NCI-H510A treated with DMSO at 0.1 percent for 48 hours (cell line): ENCODE measurements around the gene KIF24.
"Not testable (repeated sequence)": the region's sequence is repeated elsewhere in the genome, so short reads cannot be mapped to it uniquely, and the experiment has no call there.

Source experiments
- DNase-seq: peaks from one replicate; lab custom pipeline; 2025; lab: John Stamatoyannopoulos, UW

The KIF24 gene

GRCh38 chr9:34322899-34323591 is 6.0 kb downstream of the KIF24 start:
- DNase-seq, result no peak

- no peak for DNase-seq
These were observed 7.6 kb downstream of the KIF24 start for GRCh38 chr9:34321451-34321850.

GRCh38 chr9:34318163-34318790 is 10.8 kb downstream of the KIF24 start:
- no peak for DNase-seq

DNA sequence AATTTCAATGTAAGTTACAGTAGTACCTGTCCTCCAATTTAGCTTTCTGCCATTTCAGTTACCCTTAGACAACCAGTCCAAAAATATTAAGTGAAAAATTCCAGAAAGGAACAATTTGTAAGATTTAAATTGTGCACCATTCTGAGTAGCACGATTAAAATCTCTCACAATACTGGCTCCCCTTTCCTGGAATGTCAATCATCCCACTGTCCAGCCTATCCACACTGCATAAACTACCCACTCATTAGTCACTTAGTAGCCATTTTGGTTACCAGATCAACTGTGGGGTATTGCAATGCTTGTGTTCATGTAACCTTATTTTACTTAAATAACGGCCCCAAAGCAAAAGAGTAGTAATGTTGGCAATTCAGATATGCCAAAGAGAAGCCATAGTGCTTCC is 11.6 kb downstream of the KIF24 start:
- DNase-seq, result no peak

DNA sequence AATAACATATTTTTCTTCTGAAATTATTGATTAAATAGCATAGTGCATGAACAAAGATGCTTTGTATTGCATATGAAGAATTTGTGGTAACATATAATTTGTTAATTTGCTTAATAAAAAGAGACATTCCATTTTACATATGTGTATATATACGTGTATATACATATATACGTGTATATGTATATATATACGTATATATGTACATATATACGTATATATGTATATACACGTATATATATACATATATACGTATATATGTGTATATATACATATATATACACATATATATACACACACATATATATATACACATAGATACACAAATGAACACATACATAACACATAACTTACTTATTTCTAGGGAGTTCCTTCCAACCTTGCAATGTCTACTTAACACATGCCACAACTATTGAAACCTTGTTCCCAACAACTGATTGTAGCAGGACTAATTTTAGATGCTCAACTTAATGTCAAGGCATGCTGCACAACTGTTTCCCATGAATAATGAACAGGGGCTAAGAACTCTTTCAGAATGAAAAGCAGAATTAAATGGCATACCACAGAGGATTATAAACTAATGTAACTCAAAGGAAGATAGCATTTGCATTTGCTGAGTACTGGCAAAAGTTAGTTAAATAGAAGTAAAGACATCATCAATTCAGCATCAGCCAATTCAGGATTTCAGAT is 17.4 kb downstream of the KIF24 start:
- DNase-seq, result no peak

- peak; percentile 36 for DNase-seq
These were observed 18.9 kb downstream of the KIF24 start for GRCh38 chr9:34310215-34310614.

GRCh38 chr9:34308316-34308715 is 20.8 kb downstream of the KIF24 start:
- DNase-seq, result not testable (repeated sequence)

DNA sequence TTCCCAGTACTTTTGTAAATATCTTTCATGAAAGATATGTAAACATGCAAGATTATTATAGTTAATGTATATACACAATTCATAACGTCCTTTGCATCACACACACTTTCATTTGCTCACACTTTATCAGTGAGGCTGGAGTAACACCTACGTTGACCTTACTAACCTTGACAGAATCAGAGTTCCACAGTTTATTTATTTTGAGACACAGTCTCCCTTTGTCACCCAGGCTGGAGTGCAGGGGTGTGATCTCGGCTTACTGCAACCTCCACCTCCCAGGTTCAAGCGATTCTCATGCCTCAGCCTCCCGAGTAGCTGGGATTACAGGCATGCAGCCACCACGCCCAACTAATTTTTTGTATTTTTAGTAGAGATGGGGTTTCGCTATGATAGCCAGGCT is 28.0 kb downstream of the KIF24 start:
- DNase-seq, result not testable (repeated sequence)

DNA sequence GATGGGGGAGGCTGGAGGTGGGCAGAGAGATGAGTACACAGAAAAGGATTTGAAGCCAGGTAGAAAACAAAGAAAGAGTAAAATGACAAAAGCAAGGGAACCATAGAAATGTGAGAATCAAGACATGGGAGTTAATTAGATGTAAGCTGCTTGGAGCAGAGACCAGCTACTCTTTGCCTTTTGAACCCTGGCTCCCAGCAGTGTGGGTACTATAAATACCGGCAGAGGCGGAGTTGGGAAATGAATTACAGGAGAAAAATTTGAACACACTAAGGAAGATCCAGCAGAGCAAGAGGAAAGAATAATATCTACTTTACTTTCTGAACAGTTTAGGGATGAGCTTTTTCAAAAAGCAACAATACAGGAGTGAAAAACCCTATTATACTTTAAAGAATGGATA is 36.5 kb downstream of the KIF24 start:
- no peak for DNase-seq

- no peak for DNase-seq
These were observed 37.6 kb downstream of the KIF24 start for GRCh38 chr9:34291423-34291822.

DNA sequence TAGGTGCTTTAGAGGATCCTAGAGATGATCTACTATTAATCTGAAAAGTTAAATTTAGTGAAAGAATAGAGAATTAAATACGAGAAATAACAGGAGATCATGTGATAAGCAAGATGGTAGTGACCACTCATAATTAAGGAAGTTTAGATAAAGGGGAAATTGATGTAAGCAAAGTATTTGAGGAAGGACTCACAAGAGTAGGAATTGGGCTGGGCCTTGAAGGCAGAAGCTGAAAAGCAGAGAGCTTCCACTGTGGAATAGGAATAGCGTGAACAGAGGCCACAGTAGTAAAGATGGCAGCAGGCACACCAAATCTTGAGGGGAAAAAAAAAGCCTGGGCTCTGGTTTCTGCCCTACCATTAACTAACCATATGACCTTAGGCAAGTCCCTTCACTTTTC is 38.0 kb downstream of the KIF24 start:
- DNase-seq, result no peak

DNA sequence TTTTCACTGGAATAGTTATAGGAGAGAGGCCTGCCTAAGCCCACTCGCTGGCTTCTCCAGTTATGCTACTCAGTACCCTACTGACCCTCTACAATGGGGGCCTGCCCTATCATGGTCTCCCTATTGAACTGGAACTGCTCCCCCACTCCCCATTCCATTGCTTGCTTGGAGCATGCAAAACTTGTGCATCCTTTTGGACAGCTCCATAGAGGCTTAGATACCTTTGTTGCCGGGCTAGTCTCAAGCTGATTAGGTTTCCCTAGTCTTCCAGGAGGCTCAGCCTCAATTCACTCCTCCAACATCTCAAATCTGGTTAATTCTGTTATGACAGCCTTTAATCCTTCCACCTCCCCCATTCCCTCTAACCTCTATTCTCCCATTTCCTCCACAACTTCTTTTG is 39.9 kb downstream of the KIF24 start:
- DNase-seq, result no peak

DNA sequence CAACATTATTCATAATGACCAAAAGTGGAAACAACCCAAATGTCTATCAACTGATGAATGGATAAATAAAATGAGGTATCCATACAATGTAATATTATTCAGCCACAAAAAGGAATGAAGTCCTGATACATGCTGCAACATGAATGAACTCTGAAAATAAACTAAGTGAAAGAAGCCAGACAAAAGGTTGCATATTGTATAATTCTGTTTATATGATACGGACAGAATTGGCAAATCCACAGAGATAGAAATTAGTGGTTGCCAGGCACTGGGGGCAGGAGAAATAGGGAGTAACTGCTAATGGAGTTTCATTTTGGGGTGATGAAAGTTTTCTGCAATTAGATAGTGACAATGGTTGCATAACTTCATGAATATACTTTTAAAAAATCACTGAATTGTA is 47.0 kb downstream of the KIF24 start:
- no peak for DNase-seq

GRCh38 chr9:34279411-34279810 is 49.7 kb downstream of the KIF24 start:
- DNase-seq, result peak; percentile 93
